Middle frontal gyrus (tissue), 1 donor: ENCODE data around the gene VIPR1.
A peak's percentile ranks its signal among the peaks of the same experiment; 100 is the strongest.
"Not testable (repeated sequence)": the region's sequence is repeated elsewhere in the genome, so short reads cannot be mapped to it uniquely, and the experiment has no call there.

ENCODE experiments used
- DNase-seq: peaks from one replicate; pipeline ENCODE4 v3.0.0-alpha.2; 2015; ENCODE audit warnings: low spot score; ENCODE audit errors: extremely low spot score

The VIPR1 gene

DNA sequence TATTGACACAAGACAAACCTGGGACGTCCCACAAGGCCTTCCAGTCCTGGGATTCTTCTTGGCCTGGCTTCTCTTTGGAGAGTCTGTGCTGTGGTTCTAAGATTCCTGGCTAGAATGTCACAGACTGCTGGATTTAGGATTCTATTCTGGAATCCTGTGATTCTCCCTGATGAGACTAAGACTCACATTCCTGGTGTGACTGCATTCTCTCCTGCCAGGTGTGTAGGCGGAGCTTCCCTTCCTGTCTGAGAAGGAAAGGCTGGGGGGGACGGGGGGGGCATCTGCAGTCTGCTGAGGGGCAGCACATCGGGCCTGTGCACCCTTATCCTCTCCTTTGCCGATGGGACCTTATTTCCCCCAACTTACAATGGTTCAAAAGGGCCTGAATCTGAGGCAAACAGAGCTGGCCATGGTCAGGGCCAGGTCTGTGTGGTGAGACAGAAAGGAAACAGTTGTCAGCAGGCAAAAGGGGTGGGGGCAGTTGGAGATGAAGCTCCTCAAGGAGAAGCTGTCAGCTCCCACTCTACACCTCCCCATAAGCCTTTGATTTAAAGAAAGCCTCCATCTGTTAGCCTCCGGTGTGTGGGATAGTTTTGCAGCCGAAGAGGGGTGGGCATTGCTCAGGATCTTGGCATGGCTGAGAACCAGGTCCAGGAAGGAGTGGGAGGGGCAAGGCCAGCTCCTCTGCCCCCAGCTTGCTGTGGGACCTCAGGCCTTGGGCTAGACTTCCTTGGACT lies 30.9 kb downstream of the VIPR1 start:
- DNase-seq: peak; percentile 29

DNA sequence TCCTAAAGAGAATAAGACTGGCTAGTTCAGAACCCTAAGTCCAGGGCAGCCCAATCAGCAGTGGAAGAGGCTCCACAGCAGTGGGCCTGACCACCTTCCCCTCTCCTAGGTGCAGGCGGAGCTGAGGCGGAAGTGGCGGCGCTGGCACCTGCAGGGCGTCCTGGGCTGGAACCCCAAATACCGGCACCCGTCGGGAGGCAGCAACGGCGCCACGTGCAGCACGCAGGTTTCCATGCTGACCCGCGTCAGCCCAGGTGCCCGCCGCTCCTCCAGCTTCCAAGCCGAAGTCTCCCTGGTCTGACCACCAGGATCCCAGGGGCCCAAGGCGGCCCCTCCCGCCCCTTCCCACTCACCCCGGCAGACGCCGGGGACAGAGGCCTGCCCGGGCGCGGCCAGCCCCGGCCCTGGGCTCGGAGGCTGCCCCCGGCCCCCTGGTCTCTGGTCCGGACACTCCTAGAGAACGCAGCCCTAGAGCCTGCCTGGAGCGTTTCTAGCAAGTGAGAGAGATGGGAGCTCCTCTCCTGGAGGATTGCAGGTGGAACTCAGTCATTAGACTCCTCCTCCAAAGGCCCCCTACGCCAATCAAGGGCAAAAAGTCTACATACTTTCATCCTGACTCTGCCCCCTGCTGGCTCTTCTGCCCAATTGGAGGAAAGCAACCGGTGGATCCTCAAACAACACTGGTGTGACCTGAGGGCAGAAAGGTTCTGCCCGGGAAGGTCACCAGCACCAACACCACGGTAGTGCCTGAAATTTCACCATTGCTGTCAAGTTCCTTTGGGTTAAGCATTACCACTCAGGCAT lies 33.7 kb downstream of the VIPR1 start:
- DNase-seq: no peak

DNA sequence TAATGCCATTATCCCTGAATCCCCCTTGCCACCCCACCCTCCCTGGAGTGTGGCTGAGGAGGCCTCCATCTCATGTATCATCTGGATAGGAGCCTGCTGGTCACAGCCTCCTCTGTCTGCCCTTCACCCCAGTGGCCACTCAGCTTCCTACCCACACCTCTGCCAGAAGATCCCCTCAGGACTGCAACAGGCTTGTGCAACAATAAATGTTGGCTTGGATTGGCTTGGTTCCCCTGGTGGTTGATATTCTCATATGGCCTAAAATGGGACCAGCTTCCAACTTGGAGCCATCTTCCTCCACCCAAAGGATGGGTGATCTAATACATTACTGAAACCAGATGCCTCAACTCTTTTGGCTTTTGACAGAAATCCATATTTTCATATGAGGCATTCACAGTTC lies 34.9 kb downstream of the VIPR1 start:
- DNase-seq: no peak

DNA sequence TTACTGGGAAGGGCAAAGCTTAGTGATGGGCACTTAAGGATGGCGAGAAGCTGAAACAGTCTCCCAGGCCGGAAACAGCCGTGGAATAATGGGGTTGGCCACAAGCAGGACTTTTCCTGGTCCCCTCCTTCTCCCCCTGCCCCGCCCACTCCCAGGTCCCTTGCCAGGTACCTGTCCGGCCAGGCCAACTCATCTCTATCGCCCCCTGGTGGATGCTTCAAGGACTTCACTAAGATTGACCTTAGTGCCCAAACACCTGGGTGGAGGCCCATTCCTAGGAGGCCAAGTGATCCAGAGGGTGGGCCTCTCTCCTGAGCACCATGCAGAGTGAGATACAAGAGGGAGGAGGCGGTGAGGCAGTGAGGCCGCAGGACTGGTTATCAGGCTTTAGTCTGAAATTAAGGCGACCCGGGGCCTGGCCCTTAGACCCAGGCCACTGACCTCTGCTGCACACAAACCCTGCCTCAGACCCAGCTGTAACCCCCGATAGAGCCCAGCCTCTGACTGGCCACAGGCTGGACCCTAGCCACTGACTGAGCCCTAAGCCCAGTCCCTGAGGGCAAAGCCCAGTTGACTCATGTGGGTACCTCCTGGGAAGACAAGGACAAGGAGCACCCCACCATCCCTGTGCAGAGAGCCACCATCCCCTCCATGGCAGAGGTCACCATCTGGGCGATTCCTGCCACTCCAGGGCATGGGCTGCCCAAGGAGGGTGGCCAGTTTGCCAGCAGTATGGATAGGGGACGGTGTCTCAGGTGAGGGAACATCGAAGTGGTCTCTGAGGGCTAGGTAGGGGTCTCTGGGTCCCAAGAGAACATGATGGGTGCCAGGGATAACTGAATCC lies 37.6 kb downstream of the VIPR1 start:
- no peak for DNase-seq

DNA sequence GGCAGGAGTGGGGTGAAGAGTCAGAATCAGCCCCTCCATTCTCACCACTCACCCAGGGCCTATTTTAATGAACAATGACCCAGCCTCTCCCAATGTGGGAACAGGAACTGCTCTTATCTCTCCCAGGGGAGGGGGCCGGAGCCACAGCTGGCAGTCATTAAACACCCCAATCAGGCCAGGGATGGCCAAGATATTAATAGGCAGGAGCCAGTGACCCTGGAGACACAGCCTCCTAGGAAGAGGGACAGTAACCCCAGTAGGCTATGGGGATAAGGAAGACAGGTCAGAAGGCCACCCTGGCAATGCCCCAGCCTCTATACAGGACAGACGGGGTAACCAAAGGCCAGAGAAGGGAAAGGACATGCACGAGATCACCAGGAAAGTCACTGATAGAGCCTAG lies 38.6 kb downstream of the VIPR1 start:
- DNase-seq: no peak

DNA sequence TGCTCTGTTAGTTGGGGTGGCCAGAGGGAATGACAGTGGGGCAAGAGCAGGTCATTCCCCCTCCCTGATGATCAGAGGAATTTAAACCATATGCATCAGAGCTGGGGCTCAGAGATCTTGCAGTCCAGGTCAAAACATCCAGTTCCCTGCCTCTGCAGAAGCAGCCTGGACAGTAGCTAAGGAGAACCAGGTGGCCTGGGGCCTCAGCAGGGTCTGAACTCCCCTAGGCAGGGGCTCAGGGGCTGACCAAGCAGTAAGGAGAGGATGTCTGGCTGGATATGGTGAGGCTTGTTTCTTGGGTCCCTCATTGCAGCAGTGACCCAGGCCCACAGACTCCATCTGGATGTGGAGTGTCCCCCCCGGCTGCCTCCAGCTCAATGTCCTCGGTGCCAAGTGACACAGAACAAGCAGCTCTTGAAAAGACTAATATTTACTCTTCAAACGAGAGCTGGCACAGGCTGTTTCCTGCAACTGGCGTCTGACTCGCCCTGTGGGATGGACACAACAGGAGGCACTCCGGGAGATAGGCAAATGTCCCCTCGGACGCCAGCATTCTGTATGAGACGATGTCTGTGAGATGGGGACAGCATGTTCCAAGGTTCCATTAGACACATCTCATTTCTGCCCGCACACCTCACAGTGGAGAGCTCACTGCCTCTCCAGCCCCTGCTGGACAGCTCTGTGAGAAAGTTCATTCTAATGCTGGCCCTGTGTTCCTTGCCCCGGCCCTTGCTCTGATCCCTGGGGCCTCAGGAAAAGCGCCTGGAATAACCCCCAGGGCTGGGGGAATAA lies 42.2 kb downstream of the VIPR1 start:
- no peak for DNase-seq

DNA sequence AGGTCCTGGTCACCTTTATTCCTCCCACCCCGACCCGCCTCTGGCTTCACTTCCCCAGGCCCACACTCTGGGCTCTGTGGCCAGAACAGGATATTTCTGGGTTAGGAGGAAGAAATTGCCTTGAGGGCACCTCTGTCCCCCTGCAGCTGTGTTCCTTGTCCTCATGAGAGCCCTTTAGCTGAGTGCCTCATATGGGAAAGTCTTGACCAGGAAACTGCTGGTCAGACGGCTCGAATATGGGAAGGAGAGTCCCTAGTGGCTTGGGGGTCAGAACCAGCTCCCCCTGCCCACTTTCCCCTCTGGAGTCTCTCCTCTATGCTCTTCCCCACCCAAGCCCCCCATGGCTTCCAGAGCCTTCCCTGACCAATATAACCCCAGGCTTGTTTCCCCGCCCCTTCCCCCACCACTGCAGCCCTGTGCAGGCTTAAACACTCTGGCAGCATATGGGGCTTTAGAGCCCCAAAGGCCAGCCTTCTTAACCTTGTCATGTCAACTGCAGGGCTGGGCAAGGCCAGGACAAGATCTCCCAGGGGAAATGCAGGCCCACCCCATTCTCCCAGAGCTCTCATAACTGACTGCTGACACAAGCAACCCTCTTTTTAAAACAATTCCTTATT lies 42.9 kb downstream of the VIPR1 start:
- no peak for DNase-seq

DNA sequence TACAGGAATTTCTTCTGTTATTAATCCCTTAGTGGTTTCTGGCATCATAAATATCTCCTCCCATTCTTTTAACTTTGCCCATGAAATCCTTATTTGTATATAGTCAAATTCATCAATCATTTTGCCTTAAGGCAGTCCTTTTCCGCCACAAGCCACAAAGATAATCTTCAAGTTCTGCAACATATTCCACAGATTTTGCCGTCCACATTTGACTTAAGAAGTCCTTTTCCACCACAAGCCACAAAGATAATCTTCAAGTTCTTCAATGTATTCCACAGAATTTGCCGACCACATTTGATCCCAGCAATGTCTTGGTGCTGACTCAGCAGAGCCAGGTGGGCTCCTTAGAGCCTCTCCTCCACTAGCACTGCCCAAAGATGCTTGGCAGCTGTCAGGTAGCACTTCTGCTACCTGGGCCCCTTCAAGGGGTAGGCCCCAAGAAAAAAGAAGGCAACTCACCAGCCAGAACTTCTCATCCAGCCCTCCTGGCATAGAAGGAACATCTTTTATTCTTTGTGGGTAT lies 44.3 kb downstream of the VIPR1 start:
- DNase-seq: no peak

DNA sequence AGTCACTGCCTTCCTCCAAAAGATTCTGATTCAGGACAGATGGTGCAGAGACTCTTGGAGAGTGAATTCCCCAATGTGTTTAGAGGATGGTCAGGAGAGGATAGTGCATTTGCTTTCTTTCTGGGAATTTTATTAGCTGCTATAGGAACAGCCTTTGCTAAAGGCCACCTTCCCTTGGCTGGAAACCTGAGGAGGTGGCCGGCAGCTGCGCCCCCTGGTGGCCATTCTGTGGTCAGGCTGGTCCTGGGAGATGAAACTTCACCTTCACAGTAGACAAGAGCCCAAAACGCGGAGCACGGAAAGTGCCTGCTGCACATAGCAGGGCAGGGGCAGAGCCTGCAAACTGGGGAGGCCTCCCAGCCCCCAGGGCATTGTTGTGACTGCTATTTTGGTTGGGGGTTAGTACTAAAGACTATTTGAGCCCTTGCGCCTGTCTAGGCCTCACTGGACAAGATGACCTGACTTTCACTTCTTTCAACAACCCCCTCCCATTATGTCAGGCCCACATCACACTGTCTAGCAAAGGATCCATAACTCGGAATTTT lies 45.0 kb downstream of the VIPR1 start:
- no peak for DNase-seq

DNA sequence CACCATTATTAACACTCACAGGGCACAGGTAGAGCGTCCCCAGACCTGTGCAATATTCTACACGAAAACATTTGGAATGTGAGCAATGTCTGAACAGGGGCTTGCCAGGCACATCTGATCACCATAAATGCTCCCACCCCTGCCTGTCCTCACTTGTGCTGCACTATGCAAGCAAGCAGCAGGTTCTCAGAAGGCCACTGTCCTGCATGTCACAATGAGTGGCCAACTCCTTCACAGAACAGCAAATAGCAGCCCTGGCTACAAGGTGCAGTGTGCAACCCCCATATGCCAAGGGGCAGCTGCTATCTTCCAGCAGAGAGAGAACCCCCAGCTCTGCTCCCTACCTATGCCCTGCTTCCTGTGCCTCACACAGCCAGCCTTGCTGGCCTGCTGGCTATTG lies 46.7 kb downstream of the VIPR1 start:
- no peak for DNase-seq

DNA sequence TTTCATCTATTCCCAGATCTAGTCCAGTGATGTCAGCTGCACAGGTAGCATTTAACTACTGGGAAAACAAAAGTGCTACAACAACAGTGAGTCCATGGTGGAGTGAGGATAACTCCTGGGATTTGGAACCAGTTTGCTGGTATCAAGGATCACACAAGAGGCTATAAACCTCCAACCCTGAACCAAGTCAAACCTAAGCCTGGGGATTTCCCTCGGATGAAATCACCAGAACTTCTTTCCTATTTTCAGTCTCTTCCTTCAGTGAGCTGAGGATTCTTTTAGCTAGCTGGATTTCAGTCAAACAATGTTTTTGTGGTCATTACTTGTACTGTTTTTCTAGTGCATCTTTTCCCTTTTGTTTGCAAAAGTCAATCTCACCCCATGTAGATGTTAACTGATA lies 47.8 kb downstream of the VIPR1 start:
- no peak for DNase-seq

DNA sequence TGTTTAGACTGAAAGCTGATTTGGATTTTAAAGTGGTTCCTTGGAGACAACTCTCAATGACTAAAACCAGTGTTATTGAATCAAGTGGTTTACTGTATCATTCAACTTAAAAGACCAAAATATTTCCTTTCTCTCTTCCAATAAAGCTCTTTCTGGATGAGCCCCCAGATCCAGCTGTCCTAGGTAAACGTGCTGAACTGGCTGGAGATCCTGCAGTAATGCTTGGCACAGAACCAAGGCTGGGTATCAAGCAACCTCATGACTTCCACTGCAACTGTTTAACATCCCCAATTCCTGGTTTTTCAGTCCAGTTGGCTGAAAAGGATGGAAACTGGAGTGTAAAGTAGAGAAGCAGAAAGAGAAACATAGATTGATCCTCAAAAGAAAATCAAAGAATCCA lies 50.4 kb downstream of the VIPR1 start:
- DNase-seq: no peak

DNA sequence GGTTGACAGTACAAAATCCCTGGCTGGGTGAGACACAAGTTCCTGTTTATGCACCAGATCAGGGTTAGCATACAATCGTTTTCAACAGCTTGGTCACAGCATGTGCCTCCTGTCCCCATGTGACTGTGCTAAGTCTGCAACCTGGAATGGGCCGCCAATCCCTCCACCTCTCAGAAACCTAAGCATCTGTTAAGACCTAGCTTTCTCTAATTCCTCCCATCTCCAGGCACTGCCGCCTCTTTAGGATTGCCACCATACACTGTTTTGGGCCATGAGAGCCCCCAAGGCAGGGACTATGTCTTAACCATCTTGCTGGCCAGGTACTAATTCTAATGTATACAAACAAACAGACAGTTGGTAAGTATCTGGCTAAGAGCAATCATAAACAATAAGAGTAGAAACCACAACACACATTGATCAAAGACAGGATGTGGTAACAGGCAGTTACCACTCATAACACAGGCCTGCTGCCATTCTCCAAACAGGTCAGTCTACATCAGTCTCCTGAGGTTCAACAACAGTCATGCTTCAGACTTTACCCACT lies 53.7 kb downstream of the VIPR1 start:
- DNase-seq: no peak

DNA sequence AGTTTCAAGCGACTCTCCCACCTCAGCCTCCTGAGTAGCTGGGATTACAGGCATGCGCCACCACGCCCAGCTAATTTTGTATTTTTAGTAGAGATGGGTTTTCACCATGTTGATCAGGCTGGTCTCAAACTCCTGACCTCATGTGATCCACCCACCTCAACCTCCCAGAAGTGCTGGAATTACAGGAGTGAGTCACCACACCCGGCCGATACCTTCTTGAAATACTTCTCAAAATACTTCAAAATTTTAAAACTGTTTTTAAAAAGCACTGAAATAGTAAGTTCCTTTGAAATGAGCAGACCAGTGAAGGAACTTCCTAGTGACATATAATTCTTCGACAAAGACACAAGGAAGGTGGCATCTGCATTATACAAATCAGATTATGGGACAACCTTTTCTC lies 54.4 kb downstream of the VIPR1 start:
- not testable (repeated sequence) for DNase-seq

DNA sequence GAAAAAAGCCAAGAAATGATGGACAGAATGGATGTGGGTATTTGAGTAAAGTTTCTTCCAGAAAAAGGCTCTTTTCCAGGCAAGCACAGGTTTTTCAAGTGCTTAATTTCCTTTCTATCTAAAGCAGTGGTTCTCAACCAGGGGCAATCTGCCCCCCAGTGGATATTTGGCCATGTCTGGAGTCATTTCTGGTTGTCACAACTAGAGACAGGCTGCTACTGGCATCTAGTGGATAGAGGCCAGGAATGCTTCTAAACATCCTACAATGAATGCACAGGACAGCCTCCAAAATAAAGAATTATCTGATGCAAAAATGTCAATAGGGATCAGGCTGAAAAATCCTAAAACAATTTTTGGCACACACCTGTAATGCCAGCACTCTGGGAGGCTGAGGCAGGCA lies 55.4 kb downstream of the VIPR1 start:
- DNase-seq: no peak

DNA sequence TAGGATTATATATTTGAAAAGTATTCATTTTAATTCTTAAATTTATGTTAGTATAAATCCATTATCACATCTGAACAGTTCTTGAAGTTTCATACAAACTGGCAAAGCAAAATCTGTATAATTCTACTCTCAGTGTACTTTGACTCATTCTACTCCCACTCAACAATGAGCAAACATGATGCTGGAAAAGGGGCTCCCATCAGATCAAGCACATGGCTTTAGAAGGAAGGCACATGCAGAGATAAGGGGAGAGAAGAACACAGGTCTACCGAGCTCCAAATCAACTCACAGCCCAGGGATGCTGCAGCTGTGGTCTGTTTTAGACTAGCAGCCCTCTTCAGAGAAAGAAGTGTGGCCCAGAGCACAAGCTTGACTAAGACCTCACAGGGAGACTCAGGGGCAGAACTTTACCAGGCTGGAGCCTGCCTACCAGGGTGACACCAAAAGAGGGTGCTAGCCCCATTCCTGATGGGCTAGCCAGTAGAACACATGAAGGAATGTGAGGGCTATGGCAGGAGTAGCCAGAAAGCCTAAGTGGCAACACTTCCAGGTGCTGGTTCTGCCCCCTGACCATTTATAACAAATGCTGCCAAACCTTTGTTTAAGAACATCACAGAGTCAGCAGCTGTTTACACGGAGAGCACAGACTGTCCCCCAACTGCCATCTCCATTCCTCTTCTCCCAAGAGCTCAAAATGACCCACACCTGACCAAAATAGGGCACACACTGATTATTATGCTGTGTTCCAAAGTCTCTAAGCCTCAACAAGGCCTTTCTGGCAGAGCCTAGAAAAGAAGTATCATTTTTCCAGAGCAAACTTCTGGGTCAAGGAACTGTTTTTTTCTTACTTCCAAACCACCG lies 59.8 kb downstream of the VIPR1 start:
- DNase-seq: no peak

DNA sequence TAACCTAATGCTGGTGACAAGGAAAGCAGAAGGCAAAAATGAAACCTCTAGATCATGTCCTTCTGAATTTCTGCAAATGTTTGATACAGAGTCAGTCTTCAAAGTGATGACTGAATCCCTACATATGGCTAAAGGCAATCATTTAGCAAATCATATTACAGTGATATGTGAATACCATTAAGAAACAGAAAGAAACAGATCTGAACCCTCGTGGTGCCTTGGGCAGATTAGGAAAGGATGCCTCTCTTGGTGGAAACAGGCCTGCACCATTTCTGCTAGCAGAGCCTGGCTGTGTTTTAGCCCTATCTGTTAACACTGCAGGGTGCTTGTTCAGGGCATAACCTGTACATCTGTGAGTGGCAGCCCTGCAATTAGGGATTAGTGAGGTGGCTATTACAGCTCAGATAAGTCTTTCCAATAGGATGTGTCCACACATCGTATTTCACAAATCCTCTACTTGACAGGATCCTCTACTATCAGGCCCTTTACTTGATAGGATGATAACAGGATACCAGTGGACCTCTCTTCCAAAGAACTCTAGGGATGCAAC lies 67.2 kb downstream of the VIPR1 start:
- DNase-seq: no peak

DNA sequence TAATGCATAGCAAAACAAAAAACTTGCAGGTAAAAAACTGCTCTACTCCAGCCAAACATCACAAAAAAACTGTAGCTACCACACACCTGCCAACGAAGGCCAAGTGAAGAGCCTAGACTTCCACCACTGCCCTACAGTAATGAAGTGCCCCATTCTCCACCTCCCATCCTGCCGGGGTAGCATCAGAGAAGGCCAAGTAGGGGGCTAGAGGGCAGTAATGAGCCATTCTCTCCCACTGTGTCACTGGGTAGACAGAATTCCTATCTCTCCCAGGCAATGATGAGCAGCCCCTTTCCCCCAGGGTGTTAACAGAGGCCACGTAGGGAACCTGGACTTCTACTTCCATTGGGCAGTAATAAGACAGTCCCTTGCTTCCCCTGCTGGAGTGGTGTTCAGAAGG lies 69.8 kb downstream of the VIPR1 start:
- DNase-seq: no peak
